HPDE6-E6E7 (cell line): Measurements from ENCODE around the gene ATP10B.
"Not testable (repeated sequence)": the region's sequence is repeated elsewhere in the genome, so short reads cannot be mapped to it uniquely, and the experiment has no call there.

Experiments
- DNase-seq: peaks from one replicate; pipeline ENCODE4 v3.0.0; 2011; ENCODE audit warnings: missing footprints; ENCODE audit errors: extremely low spot score

ATP10B gene, protein sequence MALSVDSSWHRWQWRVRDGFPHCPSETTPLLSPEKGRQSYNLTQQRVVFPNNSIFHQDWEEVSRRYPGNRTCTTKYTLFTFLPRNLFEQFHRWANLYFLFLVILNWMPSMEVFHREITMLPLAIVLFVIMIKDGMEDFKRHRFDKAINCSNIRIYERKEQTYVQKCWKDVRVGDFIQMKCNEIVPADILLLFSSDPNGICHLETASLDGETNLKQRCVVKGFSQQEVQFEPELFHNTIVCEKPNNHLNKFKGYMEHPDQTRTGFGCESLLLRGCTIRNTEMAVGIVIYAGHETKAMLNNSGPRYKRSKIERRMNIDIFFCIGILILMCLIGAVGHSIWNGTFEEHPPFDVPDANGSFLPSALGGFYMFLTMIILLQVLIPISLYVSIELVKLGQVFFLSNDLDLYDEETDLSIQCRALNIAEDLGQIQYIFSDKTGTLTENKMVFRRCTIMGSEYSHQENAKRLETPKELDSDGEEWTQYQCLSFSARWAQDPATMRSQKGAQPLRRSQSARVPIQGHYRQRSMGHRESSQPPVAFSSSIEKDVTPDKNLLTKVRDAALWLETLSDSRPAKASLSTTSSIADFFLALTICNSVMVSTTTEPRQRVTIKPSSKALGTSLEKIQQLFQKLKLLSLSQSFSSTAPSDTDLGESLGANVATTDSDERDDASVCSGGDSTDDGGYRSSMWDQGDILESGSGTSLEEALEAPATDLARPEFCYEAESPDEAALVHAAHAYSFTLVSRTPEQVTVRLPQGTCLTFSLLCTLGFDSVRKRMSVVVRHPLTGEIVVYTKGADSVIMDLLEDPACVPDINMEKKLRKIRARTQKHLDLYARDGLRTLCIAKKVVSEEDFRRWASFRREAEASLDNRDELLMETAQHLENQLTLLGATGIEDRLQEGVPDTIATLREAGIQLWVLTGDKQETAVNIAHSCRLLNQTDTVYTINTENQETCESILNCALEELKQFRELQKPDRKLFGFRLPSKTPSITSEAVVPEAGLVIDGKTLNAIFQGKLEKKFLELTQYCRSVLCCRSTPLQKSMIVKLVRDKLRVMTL (N-terminal part only)

DNA sequence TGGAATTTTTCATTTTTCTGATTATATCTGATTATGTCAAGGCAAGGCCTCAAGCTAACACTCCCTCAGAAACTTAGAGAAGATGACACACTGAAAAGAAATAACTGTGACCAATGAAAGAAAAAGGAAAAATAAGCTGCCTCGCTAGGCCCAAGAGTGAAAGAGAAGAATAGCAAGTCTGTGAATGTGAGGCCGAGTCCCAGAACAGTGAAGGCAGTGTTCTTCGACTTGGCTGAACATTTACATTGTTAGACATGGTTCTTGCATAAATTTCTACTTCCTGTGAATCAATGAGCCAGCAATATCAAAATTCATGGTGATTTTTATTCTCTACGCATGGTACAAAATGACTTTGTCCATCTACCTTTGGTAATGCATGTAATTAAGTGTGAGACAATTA is at the start of gene ATP10B:
ATP10B (minus strand) TSS at position 163 of the 400 bp plus-strand sequence. CDS start 164,137 bp downstream, outside the sequence.
- DNase-seq = no peak

DNA sequence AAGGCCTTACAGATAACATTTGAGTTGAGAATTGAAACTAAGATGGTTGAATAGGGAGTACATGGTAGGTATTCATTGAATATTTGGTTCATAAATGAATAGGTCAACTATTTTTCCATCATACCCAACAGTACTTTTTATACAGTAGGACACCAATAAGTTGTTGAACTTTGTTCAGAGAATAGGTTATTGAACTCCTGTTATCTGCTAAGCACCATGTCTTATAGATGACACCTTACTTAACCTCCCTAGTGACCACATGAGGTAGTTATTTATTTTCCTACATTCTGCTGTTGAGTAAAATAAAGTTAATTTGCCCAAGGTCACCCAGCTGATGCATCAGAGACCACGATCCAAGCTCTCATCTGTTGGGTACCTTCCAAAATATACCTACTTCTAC is 49.6 kb upstream of the ATP10B start:
- DNase-seq = no peak

DNA sequence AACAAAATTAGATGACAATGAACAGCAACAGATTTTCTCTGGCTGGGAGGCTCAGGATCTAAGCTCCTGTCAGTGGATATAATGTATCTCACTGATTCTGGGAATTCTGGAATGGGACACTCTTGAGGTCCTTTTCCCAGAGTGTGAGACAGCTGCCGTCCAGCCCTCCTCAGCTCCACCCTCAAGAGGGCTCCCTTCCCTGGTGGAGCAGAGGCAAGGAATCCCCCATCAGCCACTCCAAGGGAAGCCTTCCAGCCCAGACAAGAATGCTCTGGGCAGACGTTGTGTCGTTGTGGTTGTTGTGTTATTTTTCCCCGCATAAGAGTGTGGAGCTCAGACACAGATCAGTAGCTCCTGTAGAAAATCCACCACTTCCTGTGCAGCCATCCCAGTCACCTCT is 47.7 kb upstream of the ATP10B start:
- no peak for DNase-seq

DNA sequence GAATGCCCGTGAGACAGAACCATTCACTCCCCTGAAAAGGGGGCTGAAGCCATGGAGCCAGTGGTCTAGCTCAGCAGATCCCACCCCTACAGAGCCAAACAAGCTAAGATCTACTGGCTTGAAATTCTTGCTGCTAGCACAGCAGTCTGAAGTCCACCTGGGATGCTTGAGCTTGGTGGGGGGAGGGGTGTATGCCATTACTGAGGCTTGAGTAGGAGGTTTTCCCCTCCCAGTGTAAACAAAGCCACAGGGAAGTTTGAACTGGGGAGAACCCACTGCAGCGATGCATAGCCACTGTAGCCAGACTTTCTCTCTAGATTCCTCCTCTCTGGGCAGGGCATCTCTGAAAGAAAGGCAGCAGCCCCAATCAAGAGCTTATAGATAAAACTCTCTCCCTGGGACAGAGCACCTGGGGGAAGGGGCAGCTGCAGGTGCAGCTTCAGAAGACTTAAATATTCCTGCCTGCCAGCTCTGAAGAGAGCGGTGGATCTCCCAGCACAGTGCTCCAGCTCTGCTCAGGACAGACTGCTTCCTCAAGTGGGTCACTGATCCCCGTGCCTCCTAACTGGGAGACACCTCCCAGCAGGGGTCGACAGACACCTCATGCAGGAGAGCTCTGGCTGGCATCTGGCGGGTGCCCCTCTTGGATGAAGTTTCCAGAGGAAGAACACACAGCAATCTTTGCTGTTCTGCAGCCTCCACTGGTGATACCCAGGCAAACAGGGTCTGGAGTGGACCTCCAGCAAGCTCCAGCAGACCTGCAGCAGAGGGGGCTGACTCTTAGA is 41.4 kb upstream of the ATP10B start:
- DNase-seq = not testable (repeated sequence)

DNA sequence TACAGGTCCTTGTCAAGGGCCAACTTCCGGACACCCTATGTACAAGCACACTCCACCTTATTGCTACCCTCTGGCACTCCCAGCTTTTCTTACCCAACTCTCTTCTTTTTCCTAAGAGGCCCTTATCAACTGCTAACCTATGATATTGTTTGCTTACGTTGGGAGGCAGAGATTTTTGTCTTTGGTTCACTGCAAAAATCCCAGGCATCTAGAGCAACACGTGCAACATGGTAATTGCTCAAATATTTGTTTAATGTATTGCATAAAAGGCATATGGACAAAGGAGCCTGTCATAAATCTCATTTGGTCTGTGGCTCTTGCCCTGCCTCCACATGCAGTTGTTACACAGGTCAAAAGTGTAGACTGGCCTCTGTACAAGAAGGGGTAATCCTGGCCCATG is 35.8 kb upstream of the ATP10B start:
- no peak for DNase-seq

DNA sequence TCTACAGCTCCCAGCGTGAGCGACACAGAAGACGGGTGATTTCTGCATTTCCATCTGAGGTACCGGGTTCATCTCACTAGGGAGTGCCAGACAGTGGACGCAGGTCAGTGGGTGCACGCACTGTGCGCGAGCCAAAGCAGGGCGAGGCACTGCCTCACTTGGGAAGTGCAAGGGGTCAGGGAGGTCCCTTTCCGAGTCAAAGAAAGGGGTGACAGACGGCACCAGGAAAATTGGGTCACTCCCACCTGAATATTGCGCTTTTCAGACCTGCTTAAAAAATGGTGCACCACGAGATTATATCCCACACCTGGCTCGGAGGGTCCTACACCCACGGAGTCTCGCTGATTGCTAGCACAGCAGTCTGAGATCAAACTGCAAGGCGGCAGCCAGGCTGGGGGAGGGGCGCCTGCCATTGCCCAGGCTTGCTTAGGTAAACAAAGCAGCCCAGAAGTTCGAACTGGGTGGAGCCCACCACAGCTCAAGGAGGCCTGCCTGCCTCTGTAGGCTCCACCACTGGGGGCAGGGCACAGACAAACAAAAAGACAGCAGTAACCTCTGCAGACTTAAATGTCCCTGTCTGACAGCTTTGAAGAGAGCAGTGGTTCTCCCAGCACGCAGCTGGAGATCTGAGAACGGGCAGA is 21.7 kb upstream of the ATP10B start:
- DNase-seq = not testable (repeated sequence)

DNA sequence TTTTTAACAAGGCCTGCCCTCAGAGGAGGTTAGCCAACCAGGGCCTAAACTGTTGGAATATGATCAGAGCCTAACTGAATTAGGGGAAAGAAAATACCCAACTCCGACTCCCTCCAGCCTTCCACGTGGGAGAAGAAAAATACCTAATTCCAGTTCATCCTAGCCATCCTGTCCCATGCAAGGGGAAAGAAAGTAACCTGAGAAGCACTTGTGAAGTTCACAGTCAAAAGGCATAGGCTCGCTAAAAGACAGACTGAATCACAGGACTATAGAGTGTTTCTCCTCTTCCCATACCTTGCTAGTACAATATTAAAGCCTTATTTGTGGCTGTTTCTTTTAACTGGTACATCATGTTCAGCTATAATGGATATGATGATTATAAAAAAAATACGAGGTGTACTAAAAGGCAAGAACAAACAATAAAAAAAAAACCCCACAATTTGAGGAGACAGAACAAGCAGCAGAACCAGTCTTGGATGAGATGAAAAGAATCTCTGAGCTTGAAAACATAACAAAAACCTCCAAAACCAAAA is 18.0 kb upstream of the ATP10B start:
- no peak for DNase-seq

DNA sequence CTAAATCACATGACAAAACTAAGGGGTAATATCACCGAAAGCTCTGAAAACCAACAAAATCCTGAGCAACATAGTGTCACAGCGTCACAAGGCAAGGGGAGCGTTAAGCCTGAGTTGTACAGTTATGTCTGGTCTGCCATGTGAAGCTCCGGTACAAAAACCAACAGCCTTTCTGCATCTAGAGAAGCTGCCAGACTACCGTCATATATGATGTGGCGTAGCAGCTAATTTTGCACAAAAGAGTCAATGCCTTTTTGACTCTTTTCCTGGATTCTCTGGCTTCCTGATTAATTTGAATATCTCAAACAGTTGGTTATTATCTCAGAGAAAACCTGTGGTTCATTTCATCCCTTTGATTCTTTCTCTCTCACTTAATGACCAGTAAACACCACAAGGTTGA is 16.0 kb upstream of the ATP10B start:
- no peak for DNase-seq

DNA sequence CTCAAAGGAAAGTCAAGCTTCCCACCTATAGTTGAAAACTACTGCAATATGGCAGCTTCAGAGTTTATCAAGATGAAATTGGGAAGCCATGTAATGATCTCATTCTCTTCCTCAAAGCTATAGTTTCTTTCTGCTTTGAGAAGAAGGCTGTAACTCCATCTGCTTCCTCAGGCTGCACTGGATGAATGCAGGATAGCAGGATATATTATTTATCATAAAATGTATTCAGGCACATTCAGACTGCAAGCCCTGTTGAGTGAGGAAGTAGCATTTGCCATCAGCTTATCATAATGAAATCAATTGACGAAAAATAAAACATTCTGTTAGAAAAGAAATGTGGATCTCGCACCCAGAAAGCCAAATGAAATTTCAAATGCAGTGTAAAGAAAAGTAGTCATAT is 560 bp downstream of the ATP10B start:
- DNase-seq = no peak

DNA sequence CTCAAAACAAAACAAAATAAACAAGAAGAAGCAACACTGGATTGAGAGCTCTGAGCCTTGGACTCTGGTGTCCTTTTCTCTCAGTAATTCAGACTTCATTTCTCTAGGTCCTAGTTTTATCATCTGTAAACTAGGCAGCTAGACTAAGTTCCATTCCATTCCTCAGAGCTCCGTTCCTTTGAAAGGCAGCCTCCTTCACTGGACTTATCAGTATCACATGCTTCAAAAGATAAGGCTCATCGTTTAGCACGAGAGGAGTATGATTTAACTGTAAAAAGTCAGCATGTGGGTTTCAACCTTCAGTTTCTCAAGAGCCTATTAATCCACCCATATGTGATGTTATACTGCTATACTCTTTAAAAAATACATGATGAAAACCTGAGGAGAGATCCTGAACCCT is 1.6 kb downstream of the ATP10B start:
- DNase-seq = no peak

DNA sequence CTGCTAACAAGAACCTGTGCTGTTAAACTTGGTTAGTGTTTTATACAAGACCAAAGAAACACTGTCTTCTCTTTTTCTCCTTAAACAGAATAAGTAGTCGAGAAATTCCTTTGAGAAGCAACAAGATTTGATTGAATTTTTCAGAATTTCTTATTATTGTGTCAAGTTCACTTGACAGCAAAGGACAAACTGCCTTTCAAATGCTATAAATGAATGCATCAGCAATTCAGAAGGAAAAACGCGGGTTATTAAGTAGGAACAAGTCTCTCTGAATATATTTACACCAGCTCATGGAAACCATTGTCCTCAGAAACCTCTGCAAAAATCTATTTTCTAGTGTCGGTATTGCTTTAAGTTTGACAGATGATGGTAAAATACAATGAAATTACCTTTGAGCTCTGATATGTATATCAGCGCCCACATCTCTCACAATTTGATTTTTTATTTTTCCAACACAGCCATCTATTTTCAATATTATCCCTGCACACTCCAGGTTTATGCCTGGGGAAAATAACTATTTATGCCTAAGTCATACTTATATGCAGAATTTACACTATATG is 4.4 kb downstream of the ATP10B start:
- no peak for DNase-seq

DNA sequence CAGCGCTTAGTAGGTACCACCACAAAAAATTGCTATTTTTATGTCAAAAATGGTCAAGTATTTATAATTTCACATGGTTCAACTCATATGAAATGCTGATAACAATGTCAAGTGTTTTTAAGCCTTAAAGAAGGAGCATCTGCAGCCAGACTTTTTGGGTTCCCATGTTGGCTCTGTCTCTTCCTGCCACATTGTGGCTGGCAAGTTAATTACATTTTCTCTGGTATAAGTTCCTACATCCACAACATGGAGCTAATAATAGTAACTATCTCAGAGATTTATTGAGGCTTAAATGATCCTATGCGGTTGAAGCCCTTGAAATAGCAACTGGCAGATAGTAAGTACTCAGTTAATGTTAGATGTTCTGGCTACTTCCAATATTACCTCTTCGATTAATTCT is 5.4 kb downstream of the ATP10B start:
- DNase-seq = no peak

DNA sequence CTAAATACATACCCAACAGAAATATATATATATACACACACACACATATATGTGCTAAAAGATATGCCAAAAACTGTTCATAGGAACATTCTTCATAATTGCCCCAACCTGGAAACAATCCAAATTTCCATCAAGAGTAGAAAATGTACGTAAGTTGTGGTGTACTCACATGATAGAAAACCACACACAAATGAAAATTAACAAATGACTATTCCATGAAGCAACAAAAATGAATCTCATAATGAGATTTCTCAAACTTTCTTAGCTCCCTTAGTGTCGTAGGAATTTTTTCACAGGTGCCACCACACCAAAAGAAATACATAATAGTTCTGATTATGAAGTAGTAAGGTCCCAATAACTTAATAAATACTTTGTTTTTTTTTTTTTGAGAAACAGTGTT is 7.8 kb downstream of the ATP10B start:
- DNase-seq = no peak

DNA sequence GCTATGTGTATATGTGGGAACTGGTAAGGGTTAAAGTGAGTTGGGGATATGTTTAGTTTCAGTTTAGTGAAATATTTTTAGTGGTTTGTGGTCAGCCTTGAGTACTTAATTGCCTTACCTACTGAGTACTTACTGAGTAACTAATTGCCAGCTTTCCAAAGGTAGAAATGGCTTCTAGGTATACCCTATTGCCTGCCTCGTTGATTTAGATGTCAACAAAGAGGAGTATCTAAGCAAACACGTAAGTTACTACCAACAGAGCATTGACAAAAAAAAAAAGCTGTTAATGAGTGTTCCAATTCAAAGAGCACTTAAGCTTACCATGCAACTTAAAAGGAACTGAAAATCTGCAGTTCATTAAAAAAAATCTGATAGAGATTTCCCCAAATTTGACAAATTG is 8.8 kb downstream of the ATP10B start:
- no peak for DNase-seq

DNA sequence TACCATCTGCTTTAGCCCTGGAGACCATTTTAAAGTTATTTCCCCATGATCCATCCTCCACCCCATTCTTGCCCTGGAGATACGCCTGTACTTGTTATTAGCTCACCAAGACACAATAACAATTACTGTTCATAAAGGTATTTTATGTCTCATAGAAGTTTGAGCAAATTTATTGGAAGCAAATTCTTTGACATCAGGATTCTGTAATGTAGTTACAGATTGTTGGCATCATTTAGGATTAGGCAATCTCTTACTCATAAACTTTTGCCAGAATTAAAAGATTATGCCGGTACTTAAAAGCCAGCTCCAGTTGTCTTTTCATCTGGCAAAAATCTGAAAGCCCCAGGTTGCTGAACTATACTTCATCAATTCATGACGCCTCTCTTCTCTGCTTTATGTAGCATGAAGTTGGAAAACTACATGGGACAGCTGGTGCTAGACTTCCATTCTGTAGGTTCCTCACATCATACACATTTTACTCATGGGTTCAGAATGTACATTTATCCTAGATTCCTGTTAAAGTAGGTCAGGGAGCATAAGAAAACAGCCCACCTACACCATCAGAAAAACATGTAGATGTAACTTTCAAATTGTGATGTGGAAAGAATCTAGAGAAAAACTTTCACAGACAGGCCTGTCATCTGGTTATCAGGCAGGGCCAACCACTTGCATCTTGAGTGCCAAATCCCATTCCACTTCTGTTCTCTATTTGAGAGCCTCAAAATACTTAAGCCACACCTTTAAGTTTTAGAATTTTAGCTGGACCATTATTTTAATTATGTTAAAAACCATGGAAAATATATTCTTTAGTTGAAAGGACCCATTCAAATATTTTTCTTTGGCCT is 14.0 kb downstream of the ATP10B start:
- no peak for DNase-seq

DNA sequence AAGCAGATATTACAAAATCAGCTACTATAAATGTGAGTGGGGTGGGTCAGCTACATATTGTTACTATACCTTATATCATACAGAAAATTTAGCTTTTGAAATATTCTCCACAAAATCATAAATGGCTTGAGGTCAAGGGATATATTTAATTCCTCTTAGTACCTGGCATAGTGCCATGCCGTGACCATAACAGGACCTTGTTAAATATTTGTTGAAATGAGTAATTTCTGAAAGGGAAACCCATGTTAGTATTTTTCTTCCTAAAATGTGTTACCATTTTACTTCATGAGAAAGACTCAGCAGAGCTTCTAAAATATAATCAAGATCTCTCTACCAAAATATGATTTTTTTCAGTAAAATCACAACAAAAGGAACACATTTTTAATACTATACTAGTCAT is 14.8 kb downstream of the ATP10B start:
- DNase-seq = no peak

DNA sequence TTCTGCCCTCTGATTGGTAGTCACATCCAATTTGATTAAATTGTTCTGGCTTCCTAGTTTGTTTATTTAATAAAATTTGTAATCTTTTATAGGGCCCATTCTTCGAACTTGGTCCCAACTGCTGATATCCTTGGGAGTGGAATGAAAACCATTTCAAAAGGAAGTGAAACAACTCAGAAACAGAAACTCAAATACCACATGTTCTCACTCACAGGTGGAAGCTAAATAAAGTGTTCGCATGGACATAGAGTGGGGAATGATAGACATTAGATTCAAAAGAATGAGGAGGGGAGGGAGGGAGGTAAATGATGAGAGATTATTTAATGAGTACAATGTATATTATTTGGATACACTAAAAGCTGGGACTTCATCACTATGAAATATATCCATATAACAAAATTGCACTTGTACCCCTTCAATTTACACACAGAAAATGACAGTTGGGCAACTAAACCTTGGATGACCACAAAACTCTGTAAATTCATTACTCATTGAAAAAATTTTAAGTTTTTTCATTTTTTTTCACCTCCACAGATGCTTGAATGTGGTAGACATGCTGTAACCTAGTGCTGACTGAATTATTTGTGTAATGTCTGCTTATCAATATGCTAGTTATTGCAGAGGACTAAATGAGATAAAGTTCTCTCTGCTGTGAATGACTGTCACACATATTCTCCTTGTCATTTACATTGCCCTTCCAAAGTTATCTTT is 16.0 kb downstream of the ATP10B start:
- DNase-seq = no peak

DNA sequence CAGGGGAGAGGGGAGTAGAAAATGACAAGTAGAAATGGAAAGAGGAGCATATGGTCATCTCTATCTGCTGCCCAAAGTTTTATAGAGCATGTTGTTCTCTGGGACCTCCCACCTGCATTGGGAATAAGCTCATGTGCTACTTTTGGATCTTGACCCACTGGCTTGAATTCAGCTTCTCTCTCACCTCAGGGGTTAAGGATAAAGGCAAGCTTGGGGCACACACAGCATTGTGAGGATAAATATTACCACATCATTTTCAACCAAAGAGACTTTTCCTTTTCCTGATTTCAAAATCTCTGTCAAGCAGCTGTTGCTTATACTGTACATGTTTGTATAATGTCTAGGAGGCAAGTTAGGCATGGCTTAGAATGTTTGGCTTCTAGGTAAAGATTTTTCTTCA is 16.6 kb downstream of the ATP10B start:
- no peak for DNase-seq

DNA sequence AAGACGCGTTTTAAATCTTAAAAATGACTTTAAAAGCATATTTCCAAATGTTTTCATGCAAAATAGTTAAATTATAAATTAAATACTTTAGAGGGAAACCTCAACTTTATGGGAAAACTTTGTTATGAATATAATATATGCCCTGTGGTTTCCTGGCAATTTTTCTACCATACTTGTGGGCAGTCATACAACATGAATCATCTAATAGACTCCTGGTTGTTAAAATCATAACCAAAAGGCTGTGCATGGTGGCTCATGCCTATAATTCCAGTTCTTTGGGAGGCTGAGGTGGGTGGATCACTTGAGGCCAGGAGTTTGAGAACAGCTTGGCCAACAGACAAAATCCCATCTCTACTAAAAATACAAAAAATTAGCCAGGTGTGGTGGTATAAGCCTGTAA is 18.2 kb downstream of the ATP10B start:
- no peak for DNase-seq
